HG03039 (cell line): ENCODE results near the gene CHST7.
A peak's percentile ranks its signal among the peaks of the same experiment; 100 is the strongest.

Source experiments
- ATAC-seq: cut with Tn5 transposase; IDR thresholded peaks from one replicate; pipeline ENCODE4 v1.9.1; 2021; ENCODE audit warnings: mild to moderate bottlenecking, moderate library complexity; ENCODE audit not compliant: unreplicated experiment

Gene CHST7

GRCh38 chrX:46572340-46572936, 1.1 kb upstream of the CHST7 start:
- no peak for ATAC-seq

- peak; percentile 28 for ATAC-seq
Observed at GRCh38 chrX:46573892-46574773, 568 bp downstream of the CHST7 start.

GRCh38 chrX:46574774-46575381, 1.3 kb downstream of the CHST7 start:
- no peak for ATAC-seq

- ATAC-seq = no peak
Observed at GRCh38 chrX:46575586-46575985, 2.0 kb downstream of the CHST7 start.

- ATAC-seq = no peak
Observed at GRCh38 chrX:46575991-46576392, 2.4 kb downstream of the CHST7 start.

GRCh38 chrX:46576458-46576857, 2.9 kb downstream of the CHST7 start:
- ATAC-seq = no peak

- no peak for ATAC-seq
Observed at GRCh38 chrX:46577221-46578005, 3.8 kb downstream of the CHST7 start.

- ATAC-seq = no peak
Observed at GRCh38 chrX:46579250-46579649, 5.7 kb downstream of the CHST7 start.

- ATAC-seq = no peak
Observed at GRCh38 chrX:46580613-46581012, 7.0 kb downstream of the CHST7 start.

- no peak for ATAC-seq
Observed at GRCh38 chrX:46582325-46582724, 8.8 kb downstream of the CHST7 start.

GRCh38 chrX:46582966-46583365, 9.4 kb downstream of the CHST7 start:
- no peak for ATAC-seq

GRCh38 chrX:46584736-46585135, 11.2 kb downstream of the CHST7 start:
- ATAC-seq = no peak

- ATAC-seq = peak; percentile 62
Observed at GRCh38 chrX:46587158-46587557, 13.6 kb downstream of the CHST7 start.

- no peak for ATAC-seq
Observed at GRCh38 chrX:46587753-46588171, 14.2 kb downstream of the CHST7 start.

- no peak for ATAC-seq
Observed at GRCh38 chrX:46588263-46588662, 14.7 kb downstream of the CHST7 start.

GRCh38 chrX:46589977-46590723, 16.6 kb downstream of the CHST7 start:
- no peak for ATAC-seq

- ATAC-seq = no peak
Observed at GRCh38 chrX:46595084-46595483, 21.5 kb downstream of the CHST7 start.

GRCh38 chrX:46597208-46597607, 23.6 kb downstream of the CHST7 start:
- ATAC-seq = no peak

GRCh38 chrX:46597771-46598170, 24.2 kb downstream of the CHST7 start:
- ATAC-seq = no peak

GRCh38 chrX:46599051-46599560, 25.5 kb downstream of the CHST7 start:
- no peak for ATAC-seq
